Glutamatergic neuron (in vitro differentiated cells): ENCODE results near the gene MAGEA4. TPM values are rescaled to one million over a fixed set of nuclear protein-coding genes. Genes with fewer than 3 reads are reported as not detected.

ENCODE experiments used
- DNase-seq: peaks from one replicate; pipeline ENCODE4 v3.0.0; 2022
- H3K27ac Mint-ChIP-seq: one replicate; pipeline ENCODE4 v1.8.0; 2020; ENCODE audit warnings: mild to moderate bottlenecking, mixed read lengths, inconsistent platforms; ENCODE audit not compliant: unreplicated experiment
- H3K27me3 Mint-ChIP-seq: one replicate; pipeline ENCODE4 v1.8.0; 2020; ENCODE audit warnings: mild to moderate bottlenecking, moderate library complexity, mixed read lengths, inconsistent platforms; ENCODE audit not compliant: unreplicated experiment
- H3K36me3 Mint-ChIP-seq: one replicate; pipeline ENCODE4 v1.8.0; 2020; ENCODE audit warnings: mild to moderate bottlenecking, mixed read lengths, inconsistent platforms; ENCODE audit not compliant: unreplicated experiment
- H3K4me1 Mint-ChIP-seq: one replicate; pipeline ENCODE4 v1.8.0; 2020; ENCODE audit warnings: mild to moderate bottlenecking, low read depth, mixed read lengths, inconsistent platforms; ENCODE audit not compliant: unreplicated experiment
- H3K4me3 Mint-ChIP-seq: one replicate; pipeline ENCODE4 v1.8.0; 2020; ENCODE audit warnings: mild to moderate bottlenecking, mixed read lengths, inconsistent platforms; ENCODE audit not compliant: unreplicated experiment
- H3K9me3 Mint-ChIP-seq: one replicate; pipeline ENCODE4 v1.8.0; 2020; ENCODE audit warnings: mild to moderate bottlenecking, moderate library complexity, mixed read lengths, inconsistent platforms; ENCODE audit not compliant: unreplicated experiment
- CTCF ChIP-seq: fragments of 200-600 bp; sonication (generic); IDR thresholded peaks from one replicate; pipeline ENCODE4 v1.5.0; 2021; ENCODE audit not compliant: partially characterized antibody, unreplicated experiment
- long read RNA-seq: library from polyadenylated mRNA; unstranded; transcript quantifications from one replicate; pipeline ENCODE4 v2.0.0, GENCODE V29; 2020; ENCODE audit not compliant: unreplicated experiment
- total RNA-seq: library from RNA; stranded (reverse); fragmentation: NEBNext Ultra II Directional; extraction: Animal tissue kit (Norgen Biotek cat#: 25700); gene quantifications from one replicate; pipeline ENCODE4 v1.2.1, GENCODE V29; 2021; ENCODE audit not compliant: unreplicated experiment

The MAGEA4 gene
- total RNA-seq, result not detected
- long read RNA-seq, result 0 reads

GRCh38 chrX:151912780-151913179 lies at the start of gene MAGEA4:
MAGEA4 (plus strand) TSS chrX:151912889; CDS start chrX:151923665, 10,776 bp downstream.
- Mint-ChIP-seq H3K27me3 (no peaks in the 10 kb centered on the region), H3K4me1 (no peaks in the 10 kb centered on the region), H3K27ac (no peak within 1 kb of the TSS), H3K9me3 (no peaks in the 10 kb centered on the region), H3K36me3 (no peaks in the 10 kb centered on the region), H3K4me3 (no peak within 1 kb of the TSS)
- TF ChIP-seq CTCF, result no peak
- no peak for DNase-seq

- no peak for DNase-seq
- H3K9me3 Mint-ChIP-seq, result no peaks in the 10 kb centered on the region
- TF ChIP-seq CTCF, result no peak
- H3K36me3 Mint-ChIP-seq, result no peaks in the 10 kb centered on the region
- no peak overlapping the region for H3K27ac Mint-ChIP-seq
- no peak overlapping the region for H3K4me3 Mint-ChIP-seq
- H3K4me1 Mint-ChIP-seq, result no peaks in the 10 kb centered on the region
- peaks cover 3% of the 10 kb centered on the region for H3K27me3 Mint-ChIP-seq
Observed at GRCh38 chrX:151870602-151871001, 42.1 kb upstream of the MAGEA4 start.

GRCh38 chrX:151871244-151871643 lies 41.4 kb upstream of the MAGEA4 start:
- Mint-ChIP-seq H3K27me3 (peaks cover 3% of the 10 kb centered on the region), H3K27ac (no peak overlapping the region), H3K36me3 (no peaks in the 10 kb centered on the region), H3K9me3 (no peaks in the 10 kb centered on the region), H3K4me1 (no peaks in the 10 kb centered on the region), H3K4me3 (no peak overlapping the region)
- no peak for DNase-seq
- no peak for TF ChIP-seq CTCF

- Mint-ChIP-seq H3K4me3 (no peak overlapping the region), H3K36me3 (no peaks in the 10 kb centered on the region), H3K9me3 (no peaks in the 10 kb centered on the region), H3K27me3 (peaks cover 6% of the 10 kb centered on the region), H3K4me1 (no peaks in the 10 kb centered on the region), H3K27ac (no peak overlapping the region)
- no peak for DNase-seq
- no peak for TF ChIP-seq CTCF
Observed at GRCh38 chrX:151873096-151873495, 39.6 kb upstream of the MAGEA4 start.

- Mint-ChIP-seq H3K36me3 (no peaks in the 10 kb centered on the region), H3K4me3 (no peak overlapping the region), H3K27me3 (peaks cover 6% of the 10 kb centered on the region), H3K4me1 (no peaks in the 10 kb centered on the region), H3K9me3 (no peaks in the 10 kb centered on the region), H3K27ac (no peak overlapping the region)
- no peak for DNase-seq
- TF ChIP-seq CTCF, result no peak
Observed at GRCh38 chrX:151875270-151876026, 37.2 kb upstream of the MAGEA4 start.
